IMR-90 (cell line): ENCODE measurements around the gene MOCS1. TPM values are rescaled to one million over a fixed set of nuclear protein-coding genes. Genes with fewer than 3 reads are reported as not detected.

ENCODE experiments used
- ATAC-seq: fragments of 200-7000 bp; cut with Tn5 transposase; 2 replicates; pipeline ENCODE4 v1.9.1; 2020; ENCODE audit warnings: low read depth, mild to moderate bottlenecking, moderate library complexity
- BruUV-seq: library from RNA; stranded (reverse); fragments of 400-500 nt; replicated peaks from 2 replicates; lab custom pipeline; 2021; lab: Mats Ljungman, UMichigan
- CTCF ChIA-PET: fragments of 300-600 bp; formaldehyde crosslinking; extraction: SDS; loops from one replicate; lab custom pipeline; 2021; ENCODE audit warnings: antibody characterized with exemption; lab: Yijun Ruan, JAX
- POLR2A ChIA-PET: fragments of 300-600 bp; sonication (Branson Sonifier 250); formaldehyde crosslinking; loops from one replicate; lab custom pipeline; 2022; ENCODE audit warnings: antibody characterized with exemption; ENCODE audit not compliant: unreplicated experiment; lab: Charles Lee
- DNase-seq: peaks from one replicate; pipeline ENCODE4 v3.0.0; 2013
- H2AFZ ChIP-seq: replicated peaks from 2 replicates; pipeline ENCODE3; 2013; ENCODE audit warnings: low read length, mild to moderate bottlenecking; ENCODE audit not compliant: poor library complexity
- H2AK5ac ChIP-seq: 2 replicates; pipeline ENCODE4 v1.6.1; 2013; ENCODE audit warnings: low read depth, low read length, inconsistent platforms
- H2AK9ac ChIP-seq: replicated peaks from 2 replicates; pipeline ENCODE3; 2013; ENCODE audit warnings: mild to moderate bottlenecking, low read depth, low read length, moderate library complexity; ENCODE audit not compliant: poor library complexity
- H2BK120ac ChIP-seq: 2 replicates; pipeline ENCODE4 v1.6.1; 2013; ENCODE audit warnings: low read depth, low read length, inconsistent platforms
- H2BK15ac ChIP-seq: 3 replicates; pipeline ENCODE4 v1.6.1; 2013; ENCODE audit warnings: low read depth, low read length, inconsistent platforms
- H2BK20ac ChIP-seq: 2 replicates; pipeline ENCODE4 v1.6.1; 2013; ENCODE audit warnings: low read depth, mild to moderate bottlenecking, inconsistent platforms, low read length, moderate library complexity
- H2BK5ac ChIP-seq: 2 replicates; pipeline ENCODE4 v1.6.1; 2013; ENCODE audit warnings: mild to moderate bottlenecking, low read depth, low read length, inconsistent platforms; ENCODE audit not compliant: poor library complexity, severe bottlenecking
- H3K14ac ChIP-seq: replicated peaks from 2 replicates; pipeline ENCODE4 v1.6.1; 2013; ENCODE audit warnings: low read depth, low read length, inconsistent platforms
- H3K18ac ChIP-seq: 2 replicates; pipeline ENCODE4 v1.6.1; 2013; ENCODE audit warnings: low read depth, low read length, control low read depth
- H3K23ac ChIP-seq: 2 replicates; pipeline ENCODE4 v1.6.1; 2013; ENCODE audit warnings: low read depth, low read length, inconsistent platforms
- H3K27ac ChIP-seq: 2 replicates; pipeline ENCODE4 v1.5.1; 2013; ENCODE audit warnings: mild to moderate bottlenecking, control low read depth, low read length; ENCODE audit not compliant: insufficient read depth
- H3K27me3 ChIP-seq: 2 replicates; pipeline ENCODE4 v1.6.1; 2013; ENCODE audit warnings: low read length; ENCODE audit not compliant: control insufficient read depth, insufficient read depth
- H3K36me3 ChIP-seq: 2 replicates; pipeline ENCODE4 v1.6.1; 2013; ENCODE audit warnings: low read length, mixed read lengths; ENCODE audit not compliant: control insufficient read depth, insufficient read depth
- H3K4ac ChIP-seq: 2 replicates; pipeline ENCODE4 v1.6.1; 2013; ENCODE audit warnings: low read depth, low read length, inconsistent platforms
- H3K4me1 ChIP-seq: 2 replicates; pipeline ENCODE4 v1.6.1; 2013; ENCODE audit warnings: low read length, mixed read lengths; ENCODE audit not compliant: control insufficient read depth, insufficient read depth
- H3K4me2 ChIP-seq: 2 replicates; pipeline ENCODE4 v1.6.1; 2013; ENCODE audit warnings: low read depth, mild to moderate bottlenecking, control low read depth, low read length, moderate library complexity
- H3K4me3 ChIP-seq: 2 replicates; pipeline ENCODE4 v1.5.1; 2013; ENCODE audit warnings: low read depth, mild to moderate bottlenecking, control low read depth, low read length, moderate library complexity; ENCODE audit not compliant: insufficient read depth
- H3K56ac ChIP-seq: 2 replicates; pipeline ENCODE4 v1.6.1; 2013; ENCODE audit warnings: low read length, inconsistent platforms; ENCODE audit not compliant: insufficient read depth; ENCODE audit errors: extremely low read depth
- H3K79me1 ChIP-seq, 2 experiments: 2 replicates each; pipeline ENCODE4 v1.6.1; 2013; ENCODE audit warnings: low read length in 2 of 2, inconsistent platforms in 1 of 2, low read depth in 1 of 2
- H3K9ac ChIP-seq: 2 replicates; pipeline ENCODE4 v1.6.1; 2013; ENCODE audit warnings: low read depth, low read length, control low read depth
- H3K9me1 ChIP-seq: 2 replicates; pipeline ENCODE4 v1.6.1; 2013; ENCODE audit warnings: low read length, inconsistent platforms; ENCODE audit not compliant: insufficient read depth
- H3K9me3 ChIP-seq: 2 replicates; pipeline ENCODE4 v1.6.1; 2013; ENCODE audit warnings: low read length; ENCODE audit not compliant: control insufficient read depth, insufficient read depth
- H4K20me1 ChIP-seq: 2 replicates; pipeline ENCODE4 v1.6.1; 2013; ENCODE audit warnings: low read length, inconsistent platforms; ENCODE audit not compliant: insufficient read depth
- H4K5ac ChIP-seq: 2 replicates; pipeline ENCODE4 v1.6.1; 2013; ENCODE audit warnings: mild to moderate bottlenecking, low read depth, low read length, control low read depth
- H4K8ac ChIP-seq, 2 experiments: 2 replicates each; pipeline ENCODE4 v1.6.1; 2013; ENCODE audit warnings: low read depth in 2 of 2, low read length in 2 of 2, control low read depth in 1 of 2, inconsistent platforms in 1 of 2
- H4K91ac ChIP-seq: 2 replicates; pipeline ENCODE4 v1.6.1; 2013; ENCODE audit warnings: low read depth, low read length, inconsistent platforms; ENCODE audit not compliant: insufficient read depth
- BHLHE40 ChIP-seq: fragments of 150-350 bp; IDR thresholded peaks from 2 replicates; pipeline ENCODE4 v1.6.1; 2016; ENCODE audit warnings: mild to moderate bottlenecking, low read depth, low read length
- FOS ChIP-seq: fragments of 150-350 bp; IDR thresholded peaks from 2 replicates; pipeline ENCODE4 v1.6.1; 2016; ENCODE audit warnings: low read depth, low read length
- MXI1 ChIP-seq: IDR thresholded peaks from 2 replicates; pipeline ENCODE4 v1.6.1; 2012; ENCODE audit warnings: low read depth, mild to moderate bottlenecking, low read length, moderate library complexity, borderline replicate concordance
- NFE2L2 ChIP-seq: fragments of 150-350 bp; IDR thresholded peaks from 2 replicates; pipeline ENCODE4 v1.6.1; 2016; ENCODE audit warnings: low read depth, mild to moderate bottlenecking, low read length
- POLR2A ChIP-seq: IDR thresholded peaks from 2 replicates; pipeline ENCODE4 v1.6.1; 2012; ENCODE audit warnings: mild to moderate bottlenecking, low read depth, low read length
- RAD21 ChIP-seq: IDR thresholded peaks from 2 replicates; pipeline ENCODE4 v1.6.1; 2012; ENCODE audit warnings: low read length, improper control_type of control experiment
- SMC3 ChIP-seq: fragments of 150-350 bp; IDR thresholded peaks from 2 replicates; pipeline ENCODE4 v1.6.1; 2016; ENCODE audit warnings: low read depth, mild to moderate bottlenecking, antibody characterized with exemption, low read length, moderate library complexity
- WGBS, 2 experiments: methylation state at CpG; one replicate each; pipeline versions ENCODE4 v1.1.5 to v1.1.7; 2013; ENCODE audit warnings: missing lambda C conversion rate in 2 of 2; ENCODE audit not compliant: insufficient read length in 1 of 2; ENCODE audit errors: extremely low coverage in 2 of 2; 5-methylcytosine and 5-hydroxymethylcytosine counted together
- dilution Hi-C: fragments of 300-500 bp; cut with HindIII; formaldehyde crosslinking; loops from one replicate; pipeline ENCODE4 v1.14.3; 2018; ENCODE audit warnings: low sequenced_read_pairs; ENCODE audit not compliant: unreplicated experiment
- in situ Hi-C: fragments of 300-500 bp; cut with MboI; formaldehyde crosslinking; loops from 3 replicates; pipeline ENCODE4 v1.14.3; 2019; ENCODE audit warnings: low sequenced_read_pairs, inconsistent platforms, mixed read lengths
- intact Hi-C: fragments of 100-400 bp; cut with micrococcal nuclease; formaldehyde crosslinking; loops from 2 replicates; pipeline ENCODE4 v1.10.0; 2022
- polyA plus RNA-seq, 3 experiments: library from polyadenylated mRNA; depleted of rRNA; stranded (reverse); fragments of >200 nt; gene quantifications; 2 replicates each; pipeline ENCODE4 v1.2.3, GENCODE V29; 2012; ENCODE audit warnings: low replicate concordance in 1 of 3
- total RNA-seq: library from RNA; depleted of rRNA; stranded (reverse); fragments of >200 nt; gene quantifications from 2 replicates; pipeline ENCODE4 v1.2.3, GENCODE V29; 2012
- TF ChIP-seq, protein P1 (sequence below): conservative IDR thresholded peaks from 2 replicates; pipeline ENCODE4 v1.5.1; 2012; ENCODE audit warnings: mild to moderate bottlenecking, low read depth, low read length, improper control_type of control experiment
- TF ChIP-seq, protein P2 (sequence below): fragments of 150-350 bp; IDR thresholded peaks from 2 replicates; pipeline ENCODE4 v1.6.1; 2017; ENCODE audit warnings: mild to moderate bottlenecking, antibody characterized with exemption, low read length, low read depth
- TF ChIP-seq, protein P3 (sequence below): fragments of 150-350 bp; IDR thresholded peaks from 2 replicates; pipeline ENCODE4 v1.6.1; 2016; ENCODE audit warnings: low read depth, mild to moderate bottlenecking, low read length, moderate library complexity, borderline replicate concordance

The MOCS1 gene
- total and polyA plus RNA-seq, 2 of the 4 experiments (the other 2 are of a cell fraction) = 5.5 to 9.5 TPM

DNA sequence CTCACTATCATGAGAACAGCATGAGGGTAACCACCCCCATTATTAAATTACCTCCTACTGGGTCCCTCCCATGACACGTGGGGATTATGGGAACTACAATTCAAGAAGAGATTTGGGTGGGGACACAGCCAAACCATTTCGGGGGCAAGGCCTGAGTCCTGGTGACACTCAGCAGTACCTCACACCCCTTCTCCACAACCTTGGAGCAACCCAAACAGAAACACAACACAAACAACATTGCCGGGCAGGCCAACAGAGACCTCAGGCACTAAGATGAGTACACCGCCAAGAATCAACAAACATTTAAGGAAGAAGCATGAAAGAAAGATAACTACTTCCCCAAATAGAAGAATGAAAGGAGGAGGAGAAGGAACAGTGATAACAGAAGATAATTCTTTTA is 16.9 kb downstream of the MOCS1 start:
- CTCF ChIA-PET = no interaction called here
- in situ Hi-C loops = no loop called here
- WGBS, 2 experiments = no CpG with 5 or more reads among the region's 4 CpGs

More for the DNA sequence above, 16.9 kb downstream of the MOCS1 start:
- H2BK5ac ChIP-seq = no peak overlapping the region
- H3K79me1 ChIP-seq = peaks cover 0 to 6% of the 10 kb centered on the region in 2 experiments; a peak in 1 of 4 replicates
- no peak overlapping the region for H3K4me2 ChIP-seq
- ATAC-seq = no peak
- peaks cover 34% of the 10 kb centered on the region for H3K36me3 ChIP-seq
- H3K4me3 ChIP-seq = no peak overlapping the region
- no peak overlapping the region for H2AK5ac ChIP-seq
- no peaks in the 10 kb centered on the region for H4K20me1 ChIP-seq
- no TSS peak for BruUV-seq
- H3K18ac ChIP-seq = no peak overlapping the region
- dilution Hi-C loops (no loop called here), intact Hi-C loops (no loop called here)
- H4K91ac ChIP-seq = no peak overlapping the region
- no peak overlapping the region for H2AK9ac ChIP-seq
- no peaks in the 10 kb centered on the region for H3K27me3 ChIP-seq
- no peak overlapping the region for H2AFZ ChIP-seq
- H4K5ac ChIP-seq = no peak overlapping the region
- H3K9me3 ChIP-seq = no peaks in the 10 kb centered on the region
- H3K56ac ChIP-seq = no peak overlapping the region
- no peak overlapping the region for H3K23ac ChIP-seq
- POLR2A ChIA-PET = no interaction called here
- no peak overlapping the region for H3K4ac ChIP-seq
- no peak overlapping the region for H3K27ac ChIP-seq
- no peak for DNase-seq
- no peak overlapping the region for H3K14ac ChIP-seq
- no peak overlapping the region for H3K9ac ChIP-seq
- H3K4me1 ChIP-seq = no peaks in the 10 kb centered on the region
- no peak overlapping the region for H4K8ac ChIP-seq
- peaks cover 4% of the 10 kb centered on the region; the same call in 1 of the 2 replicates for H3K9me1 ChIP-seq
- H2BK20ac ChIP-seq = no peak overlapping the region
- no peak overlapping the region for H2BK120ac ChIP-seq
- no peak overlapping the region for H2BK15ac ChIP-seq
- TF ChIP-seq MXI1 (no peak), POLR2A (no peak), BHLHE40 (no peak), FOS (no peak), RAD21 (no peak), NFE2L2 (no peak), SMC3 (no peak)
- TF ChIP-seq, protein P1, sequence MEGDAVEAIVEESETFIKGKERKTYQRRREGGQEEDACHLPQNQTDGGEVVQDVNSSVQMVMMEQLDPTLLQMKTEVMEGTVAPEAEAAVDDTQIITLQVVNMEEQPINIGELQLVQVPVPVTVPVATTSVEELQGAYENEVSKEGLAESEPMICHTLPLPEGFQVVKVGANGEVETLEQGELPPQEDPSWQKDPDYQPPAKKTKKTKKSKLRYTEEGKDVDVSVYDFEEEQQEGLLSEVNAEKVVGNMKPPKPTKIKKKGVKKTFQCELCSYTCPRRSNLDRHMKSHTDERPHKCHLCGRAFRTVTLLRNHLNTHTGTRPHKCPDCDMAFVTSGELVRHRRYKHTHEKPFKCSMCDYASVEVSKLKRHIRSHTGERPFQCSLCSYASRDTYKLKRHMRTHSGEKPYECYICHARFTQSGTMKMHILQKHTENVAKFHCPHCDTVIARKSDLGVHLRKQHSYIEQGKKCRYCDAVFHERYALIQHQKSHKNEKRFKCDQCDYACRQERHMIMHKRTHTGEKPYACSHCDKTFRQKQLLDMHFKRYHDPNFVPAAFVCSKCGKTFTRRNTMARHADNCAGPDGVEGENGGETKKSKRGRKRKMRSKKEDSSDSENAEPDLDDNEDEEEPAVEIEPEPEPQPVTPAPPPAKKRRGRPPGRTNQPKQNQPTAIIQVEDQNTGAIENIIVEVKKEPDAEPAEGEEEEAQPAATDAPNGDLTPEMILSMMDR = no peak
- TF ChIP-seq, protein P2, sequence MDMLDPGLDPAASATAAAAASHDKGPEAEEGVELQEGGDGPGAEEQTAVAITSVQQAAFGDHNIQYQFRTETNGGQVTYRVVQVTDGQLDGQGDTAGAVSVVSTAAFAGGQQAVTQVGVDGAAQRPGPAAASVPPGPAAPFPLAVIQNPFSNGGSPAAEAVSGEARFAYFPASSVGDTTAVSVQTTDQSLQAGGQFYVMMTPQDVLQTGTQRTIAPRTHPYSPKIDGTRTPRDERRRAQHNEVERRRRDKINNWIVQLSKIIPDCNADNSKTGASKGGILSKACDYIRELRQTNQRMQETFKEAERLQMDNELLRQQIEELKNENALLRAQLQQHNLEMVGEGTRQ = no peak
- TF ChIP-seq, protein P3, sequence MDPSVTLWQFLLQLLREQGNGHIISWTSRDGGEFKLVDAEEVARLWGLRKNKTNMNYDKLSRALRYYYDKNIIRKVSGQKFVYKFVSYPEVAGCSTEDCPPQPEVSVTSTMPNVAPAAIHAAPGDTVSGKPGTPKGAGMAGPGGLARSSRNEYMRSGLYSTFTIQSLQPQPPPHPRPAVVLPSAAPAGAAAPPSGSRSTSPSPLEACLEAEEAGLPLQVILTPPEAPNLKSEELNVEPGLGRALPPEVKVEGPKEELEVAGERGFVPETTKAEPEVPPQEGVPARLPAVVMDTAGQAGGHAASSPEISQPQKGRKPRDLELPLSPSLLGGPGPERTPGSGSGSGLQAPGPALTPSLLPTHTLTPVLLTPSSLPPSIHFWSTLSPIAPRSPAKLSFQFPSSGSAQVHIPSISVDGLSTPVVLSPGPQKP = no peak
